Measurements from ENCODE around the gene FNDC3B.

GRCh38 chr3:172333042-172333377 lies 293.6 kb downstream of the FNDC3B start:
- no peak for TF ChIP-seq CTCF (IDR thresholded peaks at IDR 0.05)
- TF ChIP-seq POLR2AphosphoS5 (IDR thresholded peaks at IDR 0.05): no peak
- no peak for TF ChIP-seq EP300 (IDR thresholded peaks at IDR 0.05)
- no peak for TF ChIP-seq POLR2A (IDR thresholded peaks at IDR 0.05; ENCODE audit: low read depth)

Data from esophagus muscularis mucosa (tissue), 4 donors.